ENCODE measurements around the gene LMF1. TPM values are rescaled to one million over a fixed set of nuclear protein-coding genes. Genes with fewer than 3 reads are reported as not detected.
"Not testable (repeated sequence)": the region's sequence is repeated elsewhere in the genome, so short reads cannot be mapped to it uniquely, and the experiment has no call there.

Gene LMF1
- total RNA-seq, 1 donor from 2014 or later = 19.0 TPM

- H3K4me1 ChIP-seq = no peaks in the 10 kb centered on the region
- no peak overlapping the region for H3K27ac ChIP-seq
- DNase-seq (no peak), ATAC-seq (no peak)
- H3K27me3 ChIP-seq = no peaks in the 10 kb centered on the region
- TF ChIP-seq CTCF (IDR thresholded peaks at IDR 0.05) = no peak
- no peak overlapping the region for H3K4me3 ChIP-seq
- intact Hi-C loops (cut with DNase I) = no loop called here
- H3K36me3 ChIP-seq = peaks cover 7% of the 10 kb centered on the region
- H3K9me3 ChIP-seq = no peaks in the 10 kb centered on the region
These were observed 103.1 kb downstream of the LMF1 start for GRCh38 chr16:867421-868385.

- Histone ChIP-seq H3K36me3 (peaks cover 7% of the 10 kb centered on the region), H3K4me3 (no peak overlapping the region), H3K4me1 (no peaks in the 10 kb centered on the region), H3K27me3 (no peaks in the 10 kb centered on the region), H3K27ac (no peak overlapping the region), H3K9me3 (no peaks in the 10 kb centered on the region)
- intact Hi-C loops (cut with DNase I) = no loop called here
- ATAC-seq (no peak), DNase-seq (no peak)
- TF ChIP-seq CTCF (IDR thresholded peaks at IDR 0.05) = no peak
These were observed 104.4 kb downstream of the LMF1 start for GRCh38 chr16:866252-866896.

- no peak overlapping the region for H3K4me3 ChIP-seq
- intact Hi-C loops (cut with DNase I) = no loop called here
- ATAC-seq (no peak), DNase-seq (no peak)
- no peaks in the 10 kb centered on the region for H3K9me3 ChIP-seq
- no peaks in the 10 kb centered on the region for H3K27me3 ChIP-seq
- no peak overlapping the region for H3K27ac ChIP-seq
- no peaks in the 10 kb centered on the region for H3K4me1 ChIP-seq
- TF ChIP-seq CTCF (IDR thresholded peaks at IDR 0.05) = no peak
- peaks cover 7% of the 10 kb centered on the region for H3K36me3 ChIP-seq
These were observed 105.8 kb downstream of the LMF1 start for GRCh38 chr16:865026-865425.

GRCh38 chr16:861446-861845 is 109.3 kb downstream of the LMF1 start:
- DNase-seq = no peak

GRCh38 chr16:860891-861290 is 109.9 kb downstream of the LMF1 start:
- no peaks in the 10 kb centered on the region for H3K27me3 ChIP-seq
- H3K4me1 ChIP-seq = no peaks in the 10 kb centered on the region
- no peak for ATAC-seq
- TF ChIP-seq CTCF (IDR thresholded peaks at IDR 0.05) = no peak
- H3K36me3 ChIP-seq = no peaks in the 10 kb centered on the region
- H3K4me3 ChIP-seq = no peak overlapping the region
- no peak overlapping the region for H3K27ac ChIP-seq
- intact Hi-C loops (cut with DNase I) = no loop called here
- no peak for DNase-seq
- H3K9me3 ChIP-seq = no peaks in the 10 kb centered on the region

More at GRCh38 chr16:861446-861845, 109.3 kb downstream of the LMF1 start:
- H3K9me3 ChIP-seq = no peaks in the 10 kb centered on the region
- no peak overlapping the region for H3K4me3 ChIP-seq
- ATAC-seq = no peak
- H3K36me3 ChIP-seq = no peaks in the 10 kb centered on the region
- no peak for TF ChIP-seq CTCF (IDR thresholded peaks at IDR 0.05)
- no peak overlapping the region for H3K27ac ChIP-seq
- H3K4me1 ChIP-seq = no peaks in the 10 kb centered on the region
- no peaks in the 10 kb centered on the region for H3K27me3 ChIP-seq
- intact Hi-C loops (cut with DNase I) = no loop called here

GRCh38 chr16:858971-859370 is 111.8 kb downstream of the LMF1 start:
- H3K4me3 ChIP-seq; H3K27me3 ChIP-seq; ATAC-seq; H3K9me3 ChIP-seq; H3K36me3 ChIP-seq; intact Hi-C loops (cut with DNase I); H3K4me1 ChIP-seq; H3K27ac ChIP-seq; DNase-seq: not testable (repeated sequence)

- H3K4me1 ChIP-seq; H3K4me3 ChIP-seq; ATAC-seq; intact Hi-C loops (cut with DNase I); H3K27me3 ChIP-seq; H3K36me3 ChIP-seq; H3K27ac ChIP-seq; H3K9me3 ChIP-seq; DNase-seq: not testable (repeated sequence)
These were observed 112.3 kb downstream of the LMF1 start for GRCh38 chr16:858441-858840.

Measured in upper lobe of right lung (tissue), 1 donor.